SK-N-SH (cell line): Measurements from ENCODE around the gene TBC1D5. TPM values are rescaled to one million over a fixed set of nuclear protein-coding genes. Genes with fewer than 3 reads are reported as not detected.
A peak's percentile ranks its signal among the peaks of the same experiment; 100 is the strongest.

Source experiments
- CTCF ChIA-PET: fragments of 300-600, 350-600 bp; formaldehyde crosslinking; extraction: SDS; loops from one replicate; lab custom pipeline; 2021; lab: Yijun Ruan, JAX
- POLR2A ChIA-PET: fragments of 350-600 bp; sonication (Branson Sonifier 250); formaldehyde crosslinking; extraction: SDS; loops from one replicate; lab custom pipeline; 2020; ENCODE audit warnings: antibody characterized with exemption, inconsistent platforms; lab: Yijun Ruan, JAX
- DNase-seq: peaks from one replicate; pipeline ENCODE4 v3.0.0; 2012
- H2AFZ ChIP-seq: fragments of 200-600 bp; sonication (generic); 2 replicates; pipeline ENCODE4 v1.8.1; 2016; ENCODE audit warnings: antibody characterized with exemption, mild to moderate bottlenecking, low read depth
- H3F3A ChIP-seq: fragments of 200-600 bp; sonication (generic); replicated peaks from 2 replicates; pipeline ENCODE3; 2016; ENCODE audit warnings: antibody characterized with exemption, mild to moderate bottlenecking; ENCODE audit not compliant: insufficient read depth
- H3K27ac ChIP-seq, 2 experiments: fragments of 200-500 bp in 1 of 2; fragments of 200-600 bp in 1 of 2; sonication (Bioruptor generic) in 1 of 2; sonication (generic), shearing (Covaris generic) in 1 of 2; 2 replicates each; pipeline versions ENCODE4 v1.5.1 to v1.6.1; 2014 to 2016; ENCODE audit warnings: low read depth in 2 of 2, inconsistent platforms in 1 of 2, low read length in 1 of 2, mild to moderate bottlenecking in 1 of 2, mixed read lengths in 1 of 2
- H3K27me3 ChIP-seq: fragments of 200-600 bp; sonication (generic), shearing (Covaris generic); 2 replicates; pipeline ENCODE4 v1.6.1; 2016; ENCODE audit warnings: mixed run types; ENCODE audit not compliant: insufficient read depth
- H3K36me3 ChIP-seq, 2 experiments: fragments of 200-500 bp in 1 of 2; fragments of 200-600 bp in 1 of 2; sonication (Bioruptor generic) in 1 of 2; sonication (generic) in 1 of 2; replicated peaks in 1 of 2; 2 replicates each; pipeline versions ENCODE3 to v1.5.1; 2014 to 2016; ENCODE audit warnings: low read length in 1 of 2, mild to moderate bottlenecking in 1 of 2; ENCODE audit not compliant: insufficient read depth in 2 of 2, control insufficient read depth in 1 of 2
- H3K4me1 ChIP-seq, 2 experiments: fragments of 200-500 bp in 1 of 2; fragments of 200-600 bp in 1 of 2; sonication (Bioruptor generic) in 1 of 2; sonication (generic), shearing (Covaris generic) in 1 of 2; 2 replicates each; pipeline versions ENCODE4 v1.5.1 to v1.6.1; 2014 to 2016; ENCODE audit warnings: low read depth in 1 of 2, low read length in 1 of 2, mixed run types in 1 of 2; ENCODE audit not compliant: insufficient read depth in 2 of 2, control insufficient read depth in 1 of 2
- H3K4me2 ChIP-seq: fragments of 200-600 bp; sonication (generic), shearing (Covaris generic); 2 replicates; pipeline ENCODE4 v1.6.1; 2017; ENCODE audit warnings: mixed run types
- H3K4me3 ChIP-seq, 2 experiments: fragments of 200-500 bp in 1 of 2; fragments of 200-600 bp in 1 of 2; sonication (Bioruptor generic) in 1 of 2; sonication (generic), shearing (Covaris generic) in 1 of 2; 2 replicates each; pipeline versions ENCODE4 v1.5.1 to v1.8.1; 2014 to 2016; ENCODE audit warnings: low read depth in 2 of 2, inconsistent platforms in 1 of 2, low read length in 1 of 2, mild to moderate bottlenecking in 1 of 2, mixed read lengths in 1 of 2, moderate library complexity in 1 of 2
- H3K79me2 ChIP-seq: fragments of 200-600 bp; sonication (generic); 2 replicates; pipeline ENCODE4 v1.8.1; 2017; ENCODE audit warnings: mild to moderate bottlenecking; ENCODE audit not compliant: insufficient read depth
- H3K9ac ChIP-seq: fragments of 200-600 bp; sonication (generic); 2 replicates; pipeline ENCODE4 v1.6.1; 2017; ENCODE audit warnings: mixed run types
- H3K9me2 ChIP-seq: fragments of 200-600 bp; sonication (generic); 2 replicates; pipeline ENCODE4 v1.6.1; 2017; ENCODE audit warnings: mixed run types
- H3K9me3 ChIP-seq: fragments of 200-600 bp; sonication (generic); 2 replicates; pipeline ENCODE4 v1.6.1; 2017; ENCODE audit warnings: mixed run types, mild to moderate bottlenecking, moderate library complexity
- H4K20me1 ChIP-seq: fragments of 200-600 bp; sonication (generic); 2 replicates; pipeline ENCODE4 v1.6.1; 2017; ENCODE audit warnings: mild to moderate bottlenecking, mixed run types; ENCODE audit not compliant: insufficient read depth
- CTCF ChIP-seq: fragments of 200-600 bp; sonication (generic); IDR thresholded peaks from 2 replicates; pipeline ENCODE4 v1.6.1; 2017; ENCODE audit warnings: antibody characterized with exemption, mild to moderate bottlenecking, moderate library complexity
- ELF1 ChIP-seq: IDR thresholded peaks from 2 replicates; pipeline ENCODE4 v1.4.0; 2012
- EP300 ChIP-seq, 2 experiments: IDR thresholded peaks; 2 replicates each; pipeline versions ENCODE4 v1.4.0 to v1.6.1; 2012; ENCODE audit warnings: borderline replicate concordance in 1 of 2, low read depth in 1 of 2, low read length in 1 of 2
- GABPA ChIP-seq: IDR thresholded peaks from 2 replicates; pipeline ENCODE4 v1.4.0; 2012; ENCODE audit warnings: low read depth, mild to moderate bottlenecking
- IRF3 ChIP-seq: fragments of 150-350 bp; IDR thresholded peaks from 2 replicates; pipeline ENCODE4 v1.6.1; 2016; ENCODE audit warnings: mild to moderate bottlenecking, low read depth, low read length
- MXI1 ChIP-seq: IDR thresholded peaks from 2 replicates; pipeline ENCODE4 v1.6.1; 2012; ENCODE audit warnings: mild to moderate bottlenecking, low read depth, low read length, improper control_type of control experiment
- NFIC ChIP-seq: IDR thresholded peaks from 2 replicates; pipeline ENCODE4 v1.4.0; 2012; ENCODE audit warnings: borderline replicate concordance
- POLR2AphosphoS5 ChIP-seq: IDR thresholded peaks from 2 replicates; pipeline ENCODE4 v1.6.1; 2012; ENCODE audit warnings: low read depth, low read length
- RAD21 ChIP-seq: IDR thresholded peaks from 2 replicates; pipeline ENCODE4 v1.6.1; 2012; ENCODE audit warnings: mild to moderate bottlenecking, low read length
- RCOR1 ChIP-seq: fragments of 150-350 bp; IDR thresholded peaks from 2 replicates; pipeline ENCODE4 v1.6.1; 2017; ENCODE audit warnings: antibody characterized with exemption, low read length
- SMC3 ChIP-seq: IDR thresholded peaks from 2 replicates; pipeline ENCODE4 v1.6.1; 2012; ENCODE audit warnings: low read depth, low read length, improper control_type of control experiment
- TCF12 ChIP-seq: IDR thresholded peaks from 2 replicates; pipeline ENCODE4 v1.4.0; 2012
- WGBS: methylation state at CpG from one replicate; pipeline ENCODE4 v1.1.6; 2017; ENCODE audit warnings: low lambda C conversion rate; 5-methylcytosine and 5-hydroxymethylcytosine counted together
- polyA plus RNA-seq, 3 experiments: library from polyadenylated mRNA; depleted of rRNA; stranded (reverse); fragments of >200 nt; gene quantifications; 2 replicates each; pipeline ENCODE4 v1.2.3, GENCODE V29; 2012
- TF ChIP-seq, protein P1 (sequence below): IDR thresholded peaks from 2 replicates; pipeline ENCODE4; 2012
- TF ChIP-seq, protein P2 (sequence below): IDR thresholded peaks from 2 replicates; pipeline ENCODE4 v1.6.1; 2012; ENCODE audit warnings: mild to moderate bottlenecking, low read depth, low read length, moderate library complexity

Gene TBC1D5
- polyA plus RNA-seq, 1 of the 3 experiments (the other 2 are of a cell fraction): 19.5 TPM

GRCh38 chr3:17473761-17474160 is 268.7 kb downstream of the TBC1D5 start:
- H3K4me2 ChIP-seq: no peak overlapping the region

DNA sequence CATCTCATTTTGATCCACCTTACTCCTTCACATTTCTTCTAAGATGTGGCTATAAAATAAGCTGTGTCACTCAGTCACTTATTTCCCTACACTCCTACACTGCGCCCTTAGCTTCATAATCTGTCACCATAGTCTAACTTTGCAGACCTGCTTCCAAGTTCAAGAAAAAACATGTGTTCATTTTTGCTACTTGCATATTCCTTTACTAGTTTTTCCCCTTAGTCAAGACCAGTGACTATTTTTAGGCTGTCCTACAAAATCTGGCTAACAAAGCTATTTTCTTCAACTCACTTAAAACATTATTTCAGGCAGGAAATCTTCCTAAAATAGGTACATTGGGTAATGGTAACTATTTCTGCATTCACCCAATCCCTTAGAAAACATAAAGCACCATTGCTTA is 272.5 kb downstream of the TBC1D5 start:
- Histone ChIP-seq H3K4me3 (no peak overlapping the region), H3K79me2 (no peaks in the 10 kb centered on the region; the same call in 1 of the 2 replicates), H3K4me1 (no peaks in the 10 kb centered on the region; a peak in 1 of 4 replicates), H3K9me3 (no peaks in the 10 kb centered on the region), H3K36me3 (no peaks in the 10 kb centered on the region), H3K27ac (no peak overlapping the region), H3K27me3 (no peaks in the 10 kb centered on the region), H3K4me2 (no peak overlapping the region), H3F3A (peaks cover 6% of the 10 kb centered on the region), H4K20me1 (no peaks in the 10 kb centered on the region), H3K9me2 (no peaks in the 10 kb centered on the region), H2AFZ (no peak overlapping the region), H3K9ac (no peak overlapping the region)
- ChIA-PET POLR2A (no interaction called here), CTCF (interaction anchor here (0.6 to 1.4 kb wide), 3 partner anchors 10 to 161 kb away, joined by 3 to 4 read pairs (median 3); no protein-coding TSS in a partner anchor)
- 94% methylated on average over 1 of the region's 1 CpG for WGBS
- DNase-seq: no peak
- TF ChIP-seq TCF12: no peak
- TF ChIP-seq RCOR1: no peak
- TF ChIP-seq ELF1: no peak
- no peak for TF ChIP-seq NFIC
- TF ChIP-seq RAD21: no peak
- TF ChIP-seq GABPA: no peak
- TF ChIP-seq CTCF: no peak
- TF ChIP-seq EP300 (IDR thresholded peaks at IDR 0.05; ENCODE audit: borderline replicate concordance in 1 of 2, low read depth in 1 of 2, low read length in 1 of 2): no peak
- TF ChIP-seq MXI1: no peak
- TF ChIP-seq, protein P1, sequence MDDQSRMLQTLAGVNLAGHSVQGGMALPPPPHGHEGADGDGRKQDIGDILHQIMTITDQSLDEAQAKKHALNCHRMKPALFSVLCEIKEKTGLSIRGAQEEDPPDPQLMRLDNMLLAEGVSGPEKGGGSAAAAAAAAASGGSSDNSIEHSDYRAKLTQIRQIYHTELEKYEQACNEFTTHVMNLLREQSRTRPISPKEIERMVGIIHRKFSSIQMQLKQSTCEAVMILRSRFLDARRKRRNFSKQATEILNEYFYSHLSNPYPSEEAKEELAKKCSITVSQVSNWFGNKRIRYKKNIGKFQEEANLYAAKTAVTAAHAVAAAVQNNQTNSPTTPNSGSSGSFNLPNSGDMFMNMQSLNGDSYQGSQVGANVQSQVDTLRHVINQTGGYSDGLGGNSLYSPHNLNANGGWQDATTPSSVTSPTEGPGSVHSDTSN: no peak
- TF ChIP-seq IRF3: no peak
- TF ChIP-seq, protein P2, sequence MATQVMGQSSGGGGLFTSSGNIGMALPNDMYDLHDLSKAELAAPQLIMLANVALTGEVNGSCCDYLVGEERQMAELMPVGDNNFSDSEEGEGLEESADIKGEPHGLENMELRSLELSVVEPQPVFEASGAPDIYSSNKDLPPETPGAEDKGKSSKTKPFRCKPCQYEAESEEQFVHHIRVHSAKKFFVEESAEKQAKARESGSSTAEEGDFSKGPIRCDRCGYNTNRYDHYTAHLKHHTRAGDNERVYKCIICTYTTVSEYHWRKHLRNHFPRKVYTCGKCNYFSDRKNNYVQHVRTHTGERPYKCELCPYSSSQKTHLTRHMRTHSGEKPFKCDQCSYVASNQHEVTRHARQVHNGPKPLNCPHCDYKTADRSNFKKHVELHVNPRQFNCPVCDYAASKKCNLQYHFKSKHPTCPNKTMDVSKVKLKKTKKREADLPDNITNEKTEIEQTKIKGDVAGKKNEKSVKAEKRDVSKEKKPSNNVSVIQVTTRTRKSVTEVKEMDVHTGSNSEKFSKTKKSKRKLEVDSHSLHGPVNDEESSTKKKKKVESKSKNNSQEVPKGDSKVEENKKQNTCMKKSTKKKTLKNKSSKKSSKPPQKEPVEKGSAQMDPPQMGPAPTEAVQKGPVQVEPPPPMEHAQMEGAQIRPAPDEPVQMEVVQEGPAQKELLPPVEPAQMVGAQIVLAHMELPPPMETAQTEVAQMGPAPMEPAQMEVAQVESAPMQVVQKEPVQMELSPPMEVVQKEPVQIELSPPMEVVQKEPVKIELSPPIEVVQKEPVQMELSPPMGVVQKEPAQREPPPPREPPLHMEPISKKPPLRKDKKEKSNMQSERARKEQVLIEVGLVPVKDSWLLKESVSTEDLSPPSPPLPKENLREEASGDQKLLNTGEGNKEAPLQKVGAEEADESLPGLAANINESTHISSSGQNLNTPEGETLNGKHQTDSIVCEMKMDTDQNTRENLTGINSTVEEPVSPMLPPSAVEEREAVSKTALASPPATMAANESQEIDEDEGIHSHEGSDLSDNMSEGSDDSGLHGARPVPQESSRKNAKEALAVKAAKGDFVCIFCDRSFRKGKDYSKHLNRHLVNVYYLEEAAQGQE: no peak

More at GRCh38 chr3:17473761-17474160, 268.7 kb downstream of the TBC1D5 start:
- Histone ChIP-seq H3K9me3 (no peaks in the 10 kb centered on the region), H3K9me2 (no peaks in the 10 kb centered on the region), H3K27me3 (no peaks in the 10 kb centered on the region), H2AFZ (no peak overlapping the region), H3K79me2 (no peaks in the 10 kb centered on the region; the same call in 1 of the 2 replicates), H4K20me1 (no peaks in the 10 kb centered on the region), H3F3A (peaks cover 6% of the 10 kb centered on the region), H3K4me3 (no peak overlapping the region), H3K9ac (no peak overlapping the region), H3K36me3 (no peaks in the 10 kb centered on the region), H3K4me1 (no peaks in the 10 kb centered on the region; a peak in 1 of 4 replicates)
- DNase-seq: peak; percentile 27
- CTCF ChIA-PET: interaction anchor here (0.7 to 1.7 kb wide), 9 partner anchors 13 to 969 kb away, joined by 3 to 5 read pairs (median 3); no protein-coding TSS in a partner anchor
- POLR2A ChIA-PET: no interaction called here
- TF ChIP-seq SMC3 (peak; percentile 30), POLR2AphosphoS5 (no peak), RAD21 (peak; percentile 51; the same call in 1 of the 2 replicates), EP300 (IDR thresholded peaks at IDR 0.05; ENCODE audit: borderline replicate concordance in 1 of 2, low read depth in 1 of 2, low read length in 1 of 2) (no peak), CTCF (peak; percentile 62)
- TF ChIP-seq, all 33 proteins: peak for 3
- no peak overlapping the region for H3K27ac ChIP-seq
